ENCODE measurements around the gene PRKAG1. TPM values are rescaled to one million over a fixed set of nuclear protein-coding genes. Genes with fewer than 3 reads are reported as not detected.

Gene PRKAG1
- polyA plus RNA-seq, 1 donor from 2014 or later: 71.0 TPM

GRCh38 chr12:48980953-48981756 lies 37.4 kb downstream of the PRKAG1 start:
- Histone ChIP-seq H3F3A (ENCODE audit: insufficient read depth, low read length, poor library complexity, severe bottlenecking) (no peaks in the 10 kb centered on the region), H3K27me3 (ENCODE audit: insufficient read depth, low read depth, low read length) (peaks cover 99% of the 10 kb centered on the region), H2AFZ (ENCODE audit: low read depth, low read length) (no peak overlapping the region), H3K9me3 (ENCODE audit: low read length) (no peaks in the 10 kb centered on the region), H3K79me2 (replicated peaks; ENCODE audit: insufficient read depth, low read length) (no peaks in the 10 kb centered on the region), H3K4me2 (ENCODE audit: low read length) (no peak overlapping the region), H4K20me1 (ENCODE audit: insufficient read depth) (no peaks in the 10 kb centered on the region), H3K9ac (ENCODE audit: low read length) (no peak overlapping the region), H3K36me3 (ENCODE audit: insufficient read depth, low read length) (no peaks in the 10 kb centered on the region), H3K27ac (ENCODE audit: low read length) (no peak overlapping the region), H3K4me3 (ENCODE audit: low read length) (peak overlapping the region; percentile 68), H3K9me2 (ENCODE audit: insufficient read depth, low read length) (no peaks in the 10 kb centered on the region)
- TF ChIP-seq EZH2 (IDR thresholded peaks at IDR 0.05; ENCODE audit: borderline replicate concordance, insufficient read depth, low read length, poor library complexity, severe bottlenecking): no peak
- TF ChIP-seq CTCF (IDR thresholded peaks at IDR 0.05; ENCODE audit: poor library complexity, severe bottlenecking): peak; percentile 17
- TF ChIP-seq MXI1 (conservative IDR thresholded peaks at IDR 0.05; ENCODE audit: poor library complexity, severe bottlenecking): peak; percentile 32
- no peak for TF ChIP-seq RAD21 (conservative IDR thresholded peaks at IDR 0.05)
- TF ChIP-seq POLR2AphosphoS5 (IDR thresholded peaks at IDR 0.05): peak; percentile 43
- no peak for TF ChIP-seq SMC3 (conservative IDR thresholded peaks at IDR 0.05; ENCODE audit: poor library complexity)

GRCh38 chr12:48980389-48980952 lies 38.1 kb downstream of the PRKAG1 start:
- no peaks in the 10 kb centered on the region for H3K9me2 ChIP-seq (ENCODE audit: insufficient read depth, low read length)

GRCh38 chr12:48979602-48980388 lies 38.8 kb downstream of the PRKAG1 start:
- TF ChIP-seq REST (IDR thresholded peaks at IDR 0.05; ENCODE audit: borderline replicate concordance) (no peak), EZH2 (IDR thresholded peaks at IDR 0.05; ENCODE audit: borderline replicate concordance, insufficient read depth, low read length, poor library complexity, severe bottlenecking) (peak; percentile 36)
- Histone ChIP-seq H3K79me2 (replicated peaks; ENCODE audit: insufficient read depth, low read length) (no peaks in the 10 kb centered on the region), H3F3A (ENCODE audit: insufficient read depth, low read length, poor library complexity, severe bottlenecking) (no peaks in the 10 kb centered on the region), H4K20me1 (ENCODE audit: insufficient read depth) (no peaks in the 10 kb centered on the region), H3K27me3 (ENCODE audit: insufficient read depth, low read depth, low read length) (peaks cover 99% of the 10 kb centered on the region), H3K4me2 (ENCODE audit: low read length) (no peak overlapping the region), H3K9me3 (ENCODE audit: low read length) (no peaks in the 10 kb centered on the region), H3K9ac (ENCODE audit: low read length) (no peak overlapping the region), H3K36me3 (ENCODE audit: insufficient read depth, low read length) (no peaks in the 10 kb centered on the region), H3K4me3 (ENCODE audit: low read length) (peak overlapping the region; percentile 68), H3K9me2 (ENCODE audit: insufficient read depth, low read length) (no peaks in the 10 kb centered on the region), H2AFZ (ENCODE audit: low read depth, low read length) (no peak overlapping the region), H3K27ac (ENCODE audit: low read length) (no peak overlapping the region)

More at GRCh38 chr12:48980389-48980952, 38.1 kb downstream of the PRKAG1 start:
- Histone ChIP-seq H3K9me3 (ENCODE audit: low read length) (no peaks in the 10 kb centered on the region), H3F3A (ENCODE audit: insufficient read depth, low read length, poor library complexity, severe bottlenecking) (no peaks in the 10 kb centered on the region), H4K20me1 (ENCODE audit: insufficient read depth) (no peaks in the 10 kb centered on the region), H3K27ac (ENCODE audit: low read length) (no peak overlapping the region), H3K4me3 (ENCODE audit: low read length) (peak overlapping the region; percentile 68), H3K27me3 (ENCODE audit: insufficient read depth, low read depth, low read length) (peaks cover 99% of the 10 kb centered on the region), H3K36me3 (ENCODE audit: insufficient read depth, low read length) (no peaks in the 10 kb centered on the region), H3K79me2 (replicated peaks; ENCODE audit: insufficient read depth, low read length) (no peaks in the 10 kb centered on the region), H2AFZ (ENCODE audit: low read depth, low read length) (no peak overlapping the region), H3K4me2 (ENCODE audit: low read length) (no peak overlapping the region), H3K9ac (ENCODE audit: low read length) (no peak overlapping the region)
- TF ChIP-seq POLR2AphosphoS5 (IDR thresholded peaks at IDR 0.05) (no peak), EZH2 (IDR thresholded peaks at IDR 0.05; ENCODE audit: borderline replicate concordance, insufficient read depth, low read length, poor library complexity, severe bottlenecking) (peak; percentile 52)
